ENCODE results near the gene ATP2C1.

DNA sequence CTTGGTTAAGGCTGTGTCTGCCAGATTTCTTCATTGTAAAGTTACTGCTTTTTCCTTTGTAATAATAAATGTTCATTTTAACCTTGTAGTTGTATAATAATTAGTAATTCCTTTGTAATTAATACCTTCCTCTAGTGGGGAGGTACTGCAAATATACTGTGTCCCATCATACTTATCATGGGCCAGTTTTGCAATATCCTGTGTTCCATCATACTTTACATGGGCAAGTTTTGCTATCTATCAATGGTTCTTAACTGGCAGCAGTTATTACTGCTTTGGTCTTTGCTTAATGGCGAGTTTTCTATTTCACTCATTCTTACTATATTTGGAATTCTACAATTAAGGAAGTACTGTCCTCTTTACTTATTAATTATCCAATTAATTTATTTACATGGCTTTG, 10.6 kb downstream of the ATP2C1 start:
- no peak for TF ChIP-seq EZH2 (IDR thresholded peaks at IDR 0.05; ENCODE audit: low read length, missing control alignments)
- TF ChIP-seq, protein P1, sequence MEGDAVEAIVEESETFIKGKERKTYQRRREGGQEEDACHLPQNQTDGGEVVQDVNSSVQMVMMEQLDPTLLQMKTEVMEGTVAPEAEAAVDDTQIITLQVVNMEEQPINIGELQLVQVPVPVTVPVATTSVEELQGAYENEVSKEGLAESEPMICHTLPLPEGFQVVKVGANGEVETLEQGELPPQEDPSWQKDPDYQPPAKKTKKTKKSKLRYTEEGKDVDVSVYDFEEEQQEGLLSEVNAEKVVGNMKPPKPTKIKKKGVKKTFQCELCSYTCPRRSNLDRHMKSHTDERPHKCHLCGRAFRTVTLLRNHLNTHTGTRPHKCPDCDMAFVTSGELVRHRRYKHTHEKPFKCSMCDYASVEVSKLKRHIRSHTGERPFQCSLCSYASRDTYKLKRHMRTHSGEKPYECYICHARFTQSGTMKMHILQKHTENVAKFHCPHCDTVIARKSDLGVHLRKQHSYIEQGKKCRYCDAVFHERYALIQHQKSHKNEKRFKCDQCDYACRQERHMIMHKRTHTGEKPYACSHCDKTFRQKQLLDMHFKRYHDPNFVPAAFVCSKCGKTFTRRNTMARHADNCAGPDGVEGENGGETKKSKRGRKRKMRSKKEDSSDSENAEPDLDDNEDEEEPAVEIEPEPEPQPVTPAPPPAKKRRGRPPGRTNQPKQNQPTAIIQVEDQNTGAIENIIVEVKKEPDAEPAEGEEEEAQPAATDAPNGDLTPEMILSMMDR (conservative IDR thresholded peaks at IDR 0.05 in 1 of 2, IDR thresholded peaks at IDR 0.05 in 1 of 2; ENCODE audit: low read depth in 1 of 2, low read length in 2 of 2), result no peak
